K562 (cell line): ENCODE measurements around the gene MCC.

Experiments used
- MAFK ChIP-seq: IDR thresholded peaks from 2 replicates; pipeline ENCODE4 v1.6.1; 2011; ENCODE audit warnings: low read length, improper control_type of control experiment
- RBM39 ChIP-seq: fragments of 200-400 bp; formaldehyde crosslinking; optimal IDR thresholded peaks from 2 replicates; pipeline ENCODE3; 2018; ENCODE audit warnings: low read depth, low read length

- TF ChIP-seq RBM39 (no peak), MAFK (no peak)
Measured at GRCh38 chr5:113202287-113202686, 286.0 kb downstream of the MCC start.
